COLO668 (cell line): ENCODE measurements around the gene SSBP2.

Experiments used
- DNase-seq: peaks from one replicate; lab custom pipeline; 2025; ENCODE audit not compliant: unreplicated experiment; lab: John Stamatoyannopoulos, UW

The SSBP2 gene

GRCh38 chr5:81398741-81399140 lies 352.2 kb downstream of the SSBP2 start:
- no peak for DNase-seq

- DNase-seq, result no peak
Observed at GRCh38 chr5:81397176-81397575, 353.7 kb downstream of the SSBP2 start.

GRCh38 chr5:81395262-81395661 lies 355.6 kb downstream of the SSBP2 start:
- no peak for DNase-seq

GRCh38 chr5:81393783-81394718 lies 356.8 kb downstream of the SSBP2 start, which contains the start of gene ACOT12:
Gene ACOT12 (minus strand): TSS chr5:81394134. CDS start chr5:81394114, 20 bp downstream.
- DNase-seq, result peak; percentile 22

GRCh38 chr5:81393430-81393782 lies 357.5 kb downstream of the SSBP2 start:
- no peak for DNase-seq

GRCh38 chr5:81389025-81389424 lies 361.9 kb downstream of the SSBP2 start:
- DNase-seq, result no peak

GRCh38 chr5:81388169-81388568 lies 362.7 kb downstream of the SSBP2 start:
- DNase-seq, result no peak

- DNase-seq, result no peak
Observed at GRCh38 chr5:81383867-81384266, 367.0 kb downstream of the SSBP2 start.

GRCh38 chr5:81371354-81371876 lies 379.5 kb downstream of the SSBP2 start:
- DNase-seq, result no peak

GRCh38 chr5:81370912-81371311 lies 380.0 kb downstream of the SSBP2 start:
- DNase-seq, result no peak

GRCh38 chr5:81365541-81365940 lies 385.4 kb downstream of the SSBP2 start:
- DNase-seq, result no peak

GRCh38 chr5:81363093-81363871 lies 387.6 kb downstream of the SSBP2 start:
- no peak for DNase-seq
